ENCODE data around the gene TUBGCP3.
"Not testable (repeated sequence)": the region's sequence is repeated elsewhere in the genome, so short reads cannot be mapped to it uniquely, and the experiment has no call there.

TUBGCP3 gene

GRCh38 chr13:112587764-112588489 lies at the start of gene TUBGCP3:
TUBGCP3 (minus strand) TSS chr13:112588153; CDS start chr13:112587980, 173 bp downstream.
- TF ChIP-seq CTCF (IDR thresholded peaks at IDR 0.05; ENCODE audit: low read depth, low read length, missing control alignments): no peak
- H3K4me3 ChIP-seq (replicated peaks; ENCODE audit: low read depth, low read length): peak within 1 kb of the TSS; percentile 84
- no peak for DNase-seq (ENCODE audit: extremely low read depth, low read depth)

- no peak for DNase-seq (ENCODE audit: extremely low read depth, low read depth)
- no peak for TF ChIP-seq CTCF (IDR thresholded peaks at IDR 0.05; ENCODE audit: low read depth, low read length, missing control alignments)
- no peak overlapping the region for H3K4me3 ChIP-seq (replicated peaks; ENCODE audit: low read depth, low read length)
Observed at GRCh38 chr13:112637017-112637801, 49.3 kb upstream of the TUBGCP3 start.

- no peak for DNase-seq (ENCODE audit: extremely low read depth, low read depth)
- no peak overlapping the region for H3K4me3 ChIP-seq (replicated peaks; ENCODE audit: low read depth, low read length)
- TF ChIP-seq CTCF (IDR thresholded peaks at IDR 0.05; ENCODE audit: low read depth, low read length, missing control alignments): no peak
Observed at GRCh38 chr13:112636401-112636975, 48.5 kb upstream of the TUBGCP3 start.

- H3K4me3 ChIP-seq (replicated peaks; ENCODE audit: low read depth, low read length): no peak overlapping the region
- TF ChIP-seq CTCF (IDR thresholded peaks at IDR 0.05; ENCODE audit: low read depth, low read length, missing control alignments): no peak
- no peak for DNase-seq (ENCODE audit: extremely low read depth, low read depth)
Observed at GRCh38 chr13:112635323-112635722, 47.4 kb upstream of the TUBGCP3 start.

GRCh38 chr13:112634102-112634501 lies 46.1 kb upstream of the TUBGCP3 start:
- H3K4me3 ChIP-seq (replicated peaks; ENCODE audit: low read depth, low read length): no peak overlapping the region
- no peak for TF ChIP-seq CTCF (IDR thresholded peaks at IDR 0.05; ENCODE audit: low read depth, low read length, missing control alignments)
- DNase-seq (ENCODE audit: extremely low read depth, low read depth): no peak

GRCh38 chr13:112630226-112630625 lies 42.3 kb upstream of the TUBGCP3 start:
- H3K4me3 ChIP-seq (replicated peaks; ENCODE audit: low read depth, low read length); DNase-seq (ENCODE audit: extremely low read depth, low read depth): not testable (repeated sequence)

GRCh38 chr13:112629161-112629560 lies 41.2 kb upstream of the TUBGCP3 start:
- no peak for DNase-seq (ENCODE audit: extremely low read depth, low read depth)
- TF ChIP-seq CTCF (IDR thresholded peaks at IDR 0.05; ENCODE audit: low read depth, low read length, missing control alignments): no peak
- no peak overlapping the region for H3K4me3 ChIP-seq (replicated peaks; ENCODE audit: low read depth, low read length)

GRCh38 chr13:112627613-112628012 lies 39.7 kb upstream of the TUBGCP3 start:
- H3K4me3 ChIP-seq (replicated peaks; ENCODE audit: low read depth, low read length); DNase-seq (ENCODE audit: extremely low read depth, low read depth): not testable (repeated sequence)

Data from HFF-Myc (cell line).